ENCODE measurements around the gene CCT5.
"Not testable (repeated sequence)": the region's sequence is repeated elsewhere in the genome, so short reads cannot be mapped to it uniquely, and the experiment has no call there.

CCT5 gene

GRCh38 chr5:10246761-10247160, 3.3 kb upstream of the CCT5 start:
- no peak for DNase-seq (ENCODE audit: low read depth)

DNA sequence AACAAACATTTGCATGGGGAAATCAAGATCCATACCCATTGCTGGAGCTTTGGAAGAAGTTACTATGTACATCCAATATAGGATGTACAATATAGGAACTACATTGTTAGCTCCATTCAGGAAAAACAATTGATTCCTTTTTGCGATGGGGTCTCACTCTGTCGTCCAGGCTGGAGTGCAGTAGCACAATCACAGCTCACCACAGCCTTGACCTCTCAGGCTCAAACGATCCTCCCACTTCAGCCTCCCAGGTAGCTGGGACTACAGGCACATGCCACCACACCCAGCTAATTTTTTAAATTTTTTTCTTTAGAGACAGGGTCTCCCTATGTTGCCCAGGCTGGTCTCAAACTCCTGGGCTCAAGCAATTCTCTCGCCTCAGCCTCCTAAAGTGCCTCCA, 2.9 kb upstream of the CCT5 start:
- DNase-seq (ENCODE audit: low read depth) = not testable (repeated sequence)

- no peak for DNase-seq (ENCODE audit: low read depth)
Measured at GRCh38 chr5:10248378-10249260, 1.5 kb upstream of the CCT5 start.

DNA sequence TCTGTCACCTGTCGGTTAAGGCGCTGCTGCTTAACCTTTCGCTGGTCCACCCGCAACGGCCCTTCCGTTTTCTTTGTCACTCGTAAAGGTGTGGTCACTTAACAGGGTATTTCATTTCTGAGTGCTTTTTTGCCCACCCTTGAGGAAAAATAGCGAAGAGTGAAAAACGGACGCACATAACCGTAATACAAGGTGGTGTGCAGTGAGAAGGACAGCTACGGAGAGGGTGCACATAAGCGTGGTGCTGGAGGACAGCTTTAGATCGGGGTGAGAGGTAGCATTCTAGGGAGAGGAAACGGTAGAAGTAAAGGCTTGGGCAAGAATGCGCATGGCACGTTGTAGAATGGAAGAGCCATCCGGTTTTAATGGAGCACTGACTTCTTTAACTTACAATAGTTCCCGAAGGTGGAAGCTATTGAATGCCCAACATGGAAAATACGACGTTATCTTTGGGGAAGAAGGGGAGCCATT, 761 bp downstream of the CCT5 start:
- no peak for DNase-seq (ENCODE audit: low read depth)

- no peak for DNase-seq (ENCODE audit: low read depth)
Measured at GRCh38 chr5:10251405-10251804, 1.3 kb downstream of the CCT5 start.

- DNase-seq (ENCODE audit: low read depth) = no peak
Measured at GRCh38 chr5:10253390-10253789, 3.3 kb downstream of the CCT5 start.

DNA sequence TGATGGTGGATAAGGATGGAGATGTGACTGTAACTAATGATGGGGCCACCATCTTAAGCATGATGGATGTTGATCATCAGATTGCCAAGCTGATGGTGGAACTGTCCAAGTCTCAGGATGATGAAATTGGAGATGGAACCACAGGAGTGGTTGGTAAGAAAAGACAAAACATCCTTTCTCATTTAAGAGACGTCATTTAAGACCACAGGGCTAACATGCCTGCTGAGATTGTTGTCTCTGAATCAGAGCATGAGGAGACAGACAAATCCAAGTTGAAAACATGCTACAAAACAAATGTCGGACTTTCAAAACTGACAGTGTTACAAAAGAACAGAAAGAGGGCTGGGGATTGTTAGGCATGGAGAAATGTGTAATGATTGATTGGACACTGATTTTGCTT, 4.6 kb downstream of the CCT5 start:
- no peak for DNase-seq (ENCODE audit: low read depth)

DNA sequence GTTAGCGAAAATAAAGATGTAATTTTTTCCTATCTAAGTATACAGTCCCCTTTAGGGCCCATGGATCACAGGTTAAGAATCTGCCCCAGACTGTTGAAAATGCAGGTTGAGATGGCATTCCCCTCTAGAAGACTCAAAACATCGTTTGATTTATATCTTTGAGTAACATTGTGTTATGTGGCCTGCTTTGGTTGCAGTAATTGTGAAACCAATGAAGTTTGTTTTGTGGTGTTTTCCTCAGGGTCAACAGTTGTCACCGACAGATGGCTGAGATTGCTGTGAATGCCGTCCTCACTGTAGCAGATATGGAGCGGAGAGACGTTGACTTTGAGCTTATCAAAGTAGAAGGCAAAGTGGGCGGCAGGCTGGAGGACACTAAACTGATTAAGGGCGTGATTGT, 7.8 kb downstream of the CCT5 start:
- no peak for DNase-seq (ENCODE audit: low read depth)

DNA sequence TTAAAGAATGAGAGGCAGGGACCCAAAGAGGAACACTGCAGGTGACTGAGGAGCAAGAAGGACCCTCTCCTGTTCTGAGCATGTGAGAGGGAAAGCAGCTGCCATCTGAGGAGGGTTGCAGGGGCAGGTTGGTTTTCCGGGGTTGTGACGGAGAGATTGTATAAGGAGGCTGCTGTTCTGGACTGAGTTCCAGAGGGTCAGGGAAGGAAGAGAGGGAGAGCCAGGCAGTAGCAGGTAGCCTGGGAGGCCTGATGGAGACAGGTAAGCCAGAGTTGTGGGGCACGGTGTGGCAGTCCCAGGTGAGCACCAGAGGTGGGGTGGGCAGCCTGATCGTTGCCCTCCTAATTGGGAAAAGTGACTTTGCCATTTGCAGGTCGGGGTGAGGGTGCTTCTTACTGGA, 9.8 kb downstream of the CCT5 start:
- no peak for DNase-seq (ENCODE audit: low read depth)

DNA sequence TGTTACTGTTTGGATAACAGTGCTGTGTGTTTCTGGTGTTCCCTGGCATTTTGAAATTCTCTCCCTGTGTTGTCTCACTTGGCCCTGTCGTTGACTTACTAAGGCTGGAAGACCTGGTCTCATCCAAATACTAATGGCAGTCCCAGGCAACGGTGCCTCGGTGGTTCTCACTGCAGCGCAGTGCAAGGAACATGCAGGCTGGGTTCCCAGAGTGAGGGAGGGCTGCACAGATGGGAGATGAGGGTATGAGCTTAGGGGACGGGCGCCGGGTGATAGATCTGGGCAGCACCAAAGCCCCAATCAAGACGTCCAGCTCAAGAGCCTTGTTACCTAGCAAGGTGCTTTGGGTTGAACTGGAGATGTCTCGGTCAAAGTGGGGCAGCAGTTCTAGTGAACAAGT, 11.0 kb downstream of the CCT5 start:
- DNase-seq (ENCODE audit: low read depth) = no peak

DNA sequence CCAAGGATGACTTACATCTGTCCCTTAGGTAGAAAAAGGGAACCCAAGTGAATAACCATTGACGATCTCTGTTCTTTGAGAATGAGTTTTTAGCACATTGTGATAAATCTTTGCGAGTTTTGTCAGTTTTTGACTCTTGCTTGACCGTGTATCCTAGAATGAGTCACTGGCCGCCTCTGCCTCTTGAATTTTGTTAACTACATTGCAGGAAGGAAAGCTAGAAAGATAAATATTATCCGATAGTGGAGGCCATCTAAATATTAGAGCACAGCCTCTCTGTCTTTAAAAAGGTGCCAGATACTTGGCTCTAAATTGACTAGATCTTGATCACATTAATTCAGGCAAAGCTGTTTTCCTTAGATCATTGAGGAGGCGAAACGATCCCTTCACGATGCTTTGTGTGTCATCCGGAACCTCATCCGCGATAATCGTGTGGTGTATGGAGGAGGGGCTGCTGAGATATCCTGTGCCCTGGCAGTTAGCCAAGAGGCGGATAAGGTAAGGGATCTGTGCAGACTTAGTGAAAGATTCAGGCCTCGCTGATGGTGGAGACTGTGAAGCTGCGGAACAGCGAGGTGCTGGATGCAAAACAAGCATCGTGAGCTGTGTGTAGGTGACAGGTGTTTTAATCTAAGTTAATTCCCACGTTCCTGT, 12.2 kb downstream of the CCT5 start:
- no peak for DNase-seq (ENCODE audit: low read depth)

DNA sequence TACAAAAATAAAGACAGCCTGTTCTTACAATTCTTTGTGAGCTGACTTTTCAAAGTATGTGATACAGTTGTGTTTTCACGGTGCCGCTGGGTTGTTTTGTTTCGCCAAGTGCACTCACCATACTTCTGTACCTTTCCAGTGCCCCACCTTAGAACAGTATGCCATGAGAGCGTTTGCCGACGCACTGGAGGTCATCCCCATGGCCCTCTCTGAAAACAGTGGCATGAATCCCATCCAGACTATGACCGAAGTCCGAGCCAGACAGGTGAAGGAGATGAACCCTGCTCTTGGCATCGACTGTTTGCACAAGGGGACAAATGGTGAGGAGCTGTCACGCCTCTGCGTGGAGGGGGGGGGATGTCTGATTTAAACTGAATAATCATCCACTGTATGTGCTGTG, 12.9 kb downstream of the CCT5 start:
- no peak for DNase-seq (ENCODE audit: low read depth)

DNA sequence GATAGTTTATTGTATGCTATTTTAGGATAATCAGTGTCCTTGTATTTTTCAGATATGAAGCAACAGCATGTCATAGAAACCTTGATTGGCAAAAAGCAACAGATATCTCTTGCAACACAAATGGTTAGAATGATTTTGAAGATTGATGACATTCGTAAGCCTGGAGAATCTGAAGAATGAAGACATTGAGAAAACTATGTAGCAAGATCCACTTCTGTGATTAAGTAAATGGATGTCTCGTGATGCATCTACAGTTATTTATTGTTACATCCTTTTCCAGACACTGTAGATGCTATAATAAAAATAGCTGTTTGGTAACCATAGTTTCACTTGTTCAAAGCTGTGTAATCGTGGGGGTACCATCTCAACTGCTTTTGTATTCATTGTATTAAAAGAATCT, 14.5 kb downstream of the CCT5 start:
- DNase-seq (ENCODE audit: low read depth) = no peak

DNA sequence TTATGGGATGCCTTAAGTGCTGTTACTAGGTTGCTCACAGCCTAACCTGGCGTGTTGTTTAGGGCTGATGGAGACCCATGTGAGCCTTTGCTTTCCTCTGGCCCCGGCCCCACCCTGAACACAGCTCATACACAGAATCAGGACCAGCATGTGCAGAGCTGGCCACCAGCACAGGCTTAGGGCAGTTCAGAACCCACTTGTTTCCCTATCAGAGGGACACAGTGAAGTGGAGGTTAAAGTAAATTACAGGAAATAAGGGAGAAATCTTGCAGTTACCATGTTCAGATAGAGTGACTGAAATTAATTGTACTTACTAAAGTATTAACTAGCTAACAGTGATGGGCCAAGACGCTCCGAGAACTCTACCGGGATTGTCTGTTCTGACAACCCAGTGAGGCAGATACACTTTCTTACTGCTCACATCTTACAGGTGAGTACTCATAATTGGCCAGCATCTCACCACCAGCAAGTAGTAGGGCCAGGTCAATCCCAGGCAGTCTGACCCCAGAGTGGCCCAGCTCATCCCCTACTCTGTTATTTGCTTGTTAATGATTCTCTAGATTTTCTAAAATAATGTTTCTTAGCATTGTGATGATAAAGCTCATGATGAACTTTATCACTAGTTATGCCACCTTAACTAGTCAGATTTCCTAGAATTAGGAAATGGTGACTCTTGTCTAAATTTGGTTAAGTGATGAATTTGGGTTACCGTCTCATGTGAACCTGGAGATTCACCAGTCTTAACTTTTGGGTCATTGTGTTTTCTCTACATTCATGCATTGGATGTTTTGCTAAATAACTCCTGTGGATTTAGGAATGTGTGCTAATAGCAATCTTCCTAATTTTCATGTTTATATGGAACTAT, 15.4 kb downstream of the CCT5 start:
- DNase-seq (ENCODE audit: low read depth) = no peak

- DNase-seq (ENCODE audit: low read depth) = no peak
Measured at GRCh38 chr5:10266137-10266536, 16.1 kb downstream of the CCT5 start.

DNA sequence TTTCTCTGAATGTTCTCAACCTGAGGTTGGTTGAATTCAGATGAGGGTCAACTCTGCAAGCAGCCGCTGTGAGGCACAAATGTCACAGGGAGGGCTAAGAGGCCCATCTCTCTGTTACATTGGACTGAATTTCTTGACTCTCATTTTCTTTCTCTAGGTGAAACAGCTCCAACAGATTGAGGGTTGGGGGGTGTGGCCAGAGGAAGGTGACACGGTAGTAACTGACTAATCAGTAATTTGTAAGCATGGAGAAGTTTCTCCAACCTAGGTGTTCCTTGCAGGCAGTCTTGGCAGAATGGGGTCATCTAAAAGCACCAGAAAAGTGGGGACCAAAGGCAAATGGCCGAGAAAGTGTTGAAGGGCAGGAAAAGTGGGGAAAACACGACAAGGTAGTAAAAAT, 16.8 kb downstream of the CCT5 start:
- DNase-seq (ENCODE audit: low read depth) = no peak

DNA sequence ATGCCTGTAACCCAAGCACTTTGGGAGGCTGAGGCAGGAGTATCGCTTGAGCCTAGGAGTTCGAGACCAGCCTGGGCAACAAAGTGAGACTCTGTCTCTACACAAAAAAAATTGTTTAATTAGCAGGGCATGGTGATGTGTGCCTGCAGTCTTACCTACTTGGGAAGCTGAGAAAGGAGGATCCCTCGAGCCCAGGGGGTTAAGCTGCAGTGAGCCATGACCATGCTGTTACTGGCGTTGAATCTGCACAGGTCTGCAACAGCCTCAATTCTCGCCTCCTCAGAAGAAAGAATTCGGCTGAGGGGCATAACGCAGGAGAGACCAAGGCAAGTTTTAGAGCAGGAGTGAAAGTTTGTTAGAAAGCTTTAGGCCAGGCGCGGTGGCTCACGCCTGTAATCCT, 18.0 kb downstream of the CCT5 start:
- no peak for DNase-seq (ENCODE audit: low read depth)

- no peak for DNase-seq (ENCODE audit: low read depth)
Measured at GRCh38 chr5:10272053-10272874, 22.2 kb downstream of the CCT5 start.

DNA sequence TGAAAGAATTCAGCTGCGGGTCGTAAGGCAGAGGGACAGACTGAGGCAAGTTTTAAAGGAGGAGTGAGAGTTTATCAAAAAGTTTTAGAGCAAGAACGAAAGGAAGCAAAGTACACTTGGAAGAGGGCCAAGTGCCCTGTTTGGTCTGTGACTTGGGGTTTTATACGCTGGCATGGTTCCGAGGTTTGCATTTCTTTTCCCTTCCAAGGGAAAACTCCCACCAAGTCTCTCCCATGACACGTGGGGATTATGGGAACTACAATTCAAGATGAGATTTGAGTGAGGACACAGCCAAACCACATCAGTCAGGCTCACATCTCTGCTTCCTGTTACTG, 22.8 kb downstream of the CCT5 start:
- not testable (repeated sequence) for DNase-seq (ENCODE audit: low read depth)

DNA sequence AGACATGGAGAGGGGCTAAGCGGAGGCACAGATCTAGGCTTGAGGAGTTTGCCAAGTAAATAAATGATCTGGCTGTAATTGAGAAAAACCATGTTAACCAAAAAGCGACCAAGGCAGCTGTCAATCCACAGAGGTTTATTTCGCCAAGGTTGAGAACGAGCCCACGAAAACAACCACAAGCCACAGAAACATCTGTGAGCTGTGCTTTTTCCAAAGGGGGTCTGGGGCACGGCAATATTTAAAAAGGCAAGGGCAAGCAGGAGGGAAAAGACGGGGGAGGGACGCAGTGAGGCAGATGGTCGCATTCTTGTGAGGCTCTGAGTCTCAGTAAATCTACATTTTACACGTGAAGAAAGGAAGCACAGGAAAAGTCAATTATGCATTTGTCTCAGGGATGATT, 25.4 kb downstream of the CCT5 start:
- DNase-seq (ENCODE audit: low read depth) = no peak

DNA sequence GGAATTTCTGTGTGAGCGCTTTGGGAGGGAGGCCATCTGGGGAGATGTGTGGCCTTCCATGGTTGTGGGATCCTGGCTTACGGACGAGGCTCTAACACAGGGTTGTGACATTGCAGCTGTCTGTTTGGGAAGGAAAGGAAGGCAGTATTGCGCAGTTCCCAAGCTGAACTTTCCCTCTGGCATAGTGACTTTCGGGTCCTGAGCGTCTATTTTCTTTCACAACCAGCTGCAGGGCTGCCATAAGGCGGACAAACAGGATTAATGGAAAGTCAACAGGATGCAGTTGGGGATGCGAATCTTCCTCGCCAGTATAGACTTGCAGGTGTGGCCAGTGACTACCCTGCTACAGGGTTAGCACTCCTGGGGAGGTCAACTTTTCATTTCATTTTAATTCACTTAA, 25.9 kb downstream of the CCT5 start:
- no peak for DNase-seq (ENCODE audit: low read depth)

DNA sequence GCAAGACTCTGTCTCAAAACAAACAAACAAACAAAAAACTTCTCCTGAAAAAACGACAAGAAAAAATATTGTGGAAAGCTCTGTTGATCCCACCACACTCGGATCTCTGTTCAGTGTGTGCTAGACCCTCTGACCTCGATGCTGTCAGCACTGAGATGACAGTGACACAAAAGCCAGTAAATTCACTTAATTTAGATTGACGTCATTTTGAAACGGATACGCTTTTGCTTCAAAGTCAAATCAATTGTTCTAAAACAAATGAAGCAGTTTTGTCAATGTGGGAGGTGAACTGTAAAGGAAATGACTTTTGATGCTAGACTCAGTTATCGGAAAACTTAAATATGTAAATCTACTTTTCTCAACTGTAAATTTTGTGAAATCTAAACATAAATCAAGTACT, 26.6 kb downstream of the CCT5 start:
- DNase-seq (ENCODE audit: low read depth) = no peak

All from stimulated activated CD8-positive, alpha-beta memory T cell treated with anti-CD3 and anti-CD28 coated beads, Interleukin-15, amount 100 ng/mL, for 1 hour (primary cell).